Thyroid gland (tissue), 4 donors: ENCODE data around the gene FAM47E. TPM values are rescaled to one million over a fixed set of nuclear protein-coding genes. Genes with fewer than 3 reads are reported as not detected.

Experiments
- DNase-seq, 2 donors: peaks; one replicate each; pipeline ENCODE4 v3.0.0-alpha.2; 2019
- H3K27ac ChIP-seq, 3 donors: fragments of 200-600 bp; sonication (generic); 1 replicate in 2 of 3; 2 replicates in 1 of 3; pipeline ENCODE4 v1.5.1; 2016 to 2019; ENCODE audit warnings: mild to moderate bottlenecking in 1 of 3, moderate library complexity in 1 of 3
- H3K27me3 ChIP-seq: fragments of 200-600 bp; sonication (generic); one replicate; pipeline ENCODE4 v1.5.1; 2019
- H3K36me3 ChIP-seq, 2 donors: fragments of 200-600 bp; sonication (generic); one replicate each; pipeline ENCODE4 v1.5.1; 2016 to 2019
- H3K4me1 ChIP-seq, 2 donors: fragments of 200-600 bp; sonication (generic); one replicate each; pipeline ENCODE4 v1.5.1; 2017 to 2019
- H3K4me3 ChIP-seq, 3 donors: fragments of 200-600 bp; sonication (generic); replicated peaks in 1 of 3; 1 replicate in 2 of 3; 2 replicates in 1 of 3; pipeline ENCODE4 v1.5.1; 2016; ENCODE audit warnings: mild to moderate bottlenecking in 1 of 3
- H3K9me3 ChIP-seq: fragments of 200-600 bp; sonication (generic); one replicate; pipeline ENCODE4 v1.5.1; 2017
- POLR2A ChIP-seq, 2 donors: fragments of 450-650 bp; IDR thresholded peaks; one replicate each; pipeline ENCODE4 v1.6.1; 2017; ENCODE audit warnings: antibody characterized with exemption in 2 of 2, mild to moderate bottlenecking in 2 of 2, moderate library complexity in 1 of 2
- whole genome bisulfite sequencing, 2 donors: methylation state at CpG; one replicate each; pipeline ENCODE4 v1.1.5; 2017; 5-methylcytosine and 5-hydroxymethylcytosine counted together
- intact Hi-C: fragments of 100-400 bp; cut with DNase I; formaldehyde crosslinking; loops from one replicate; pipeline ENCODE4 v1.15.1; 2023
- total RNA-seq, 4 donors: library from RNA; depleted of rRNA; stranded (reverse); fragments of >200 nt; gene quantifications; one replicate each; pipeline ENCODE4 v1.2.3, GENCODE V29; 2016
- TF ChIP-seq, protein P1 (sequence below), 6 experiments: fragments of 200-600 bp in 3 of 6; fragments of 450-650 bp in 3 of 6; sonication (generic) in 3 of 6; IDR thresholded peaks; one replicate each; pipeline ENCODE4 v1.5.1; 2016 to 2019; ENCODE audit warnings: antibody characterized with exemption in 6 of 6, mild to moderate bottlenecking in 2 of 6, inconsistent platforms in 1 of 6, moderate library complexity in 1 of 6

Gene FAM47E
- total RNA-seq, 4 donors from 2014 or later: 9.7 to 16.9 (median 13.7) TPM

DNA sequence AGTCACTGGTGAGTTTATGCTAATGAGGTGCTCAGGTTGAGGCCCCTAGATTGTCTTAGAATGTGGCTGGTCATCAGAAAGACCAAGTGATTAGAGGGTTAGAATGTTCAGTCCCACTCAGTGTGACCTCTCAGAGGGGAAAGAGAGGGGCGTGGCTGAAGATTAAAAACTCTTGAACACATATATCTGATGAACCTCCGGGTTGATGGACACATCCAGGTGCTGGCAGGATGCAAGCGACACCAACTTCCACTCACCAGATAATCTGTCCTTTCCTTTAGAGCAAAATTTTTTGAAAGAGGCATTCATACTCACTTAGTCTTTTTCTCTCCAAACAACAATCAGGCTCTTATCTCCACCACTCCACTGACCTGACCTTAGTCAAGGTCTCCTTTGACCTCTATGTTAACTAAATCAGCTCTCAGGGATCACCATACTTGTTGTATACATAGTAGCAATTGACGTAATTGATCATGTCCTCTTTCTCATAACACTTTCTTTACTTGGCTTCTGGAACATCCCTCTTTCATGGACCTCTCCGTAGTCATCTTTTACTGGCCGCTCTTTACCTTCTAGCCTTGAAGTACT, 14.2 kb downstream of the FAM47E start:
- H3K4me1 ChIP-seq: no peaks in the 10 kb centered on the region
- no peaks in the 10 kb centered on the region for H3K27me3 ChIP-seq
- 84 to 87% methylated on average over 6 of the region's 6 CpGs for WGBS, 2 donors
- no peak overlapping the region for H3K4me3 ChIP-seq
- H3K36me3 ChIP-seq: no peaks in the 10 kb centered on the region
- H3K9me3 ChIP-seq: no peaks in the 10 kb centered on the region
- DNase-seq: no peak
- TF ChIP-seq, protein P1, sequence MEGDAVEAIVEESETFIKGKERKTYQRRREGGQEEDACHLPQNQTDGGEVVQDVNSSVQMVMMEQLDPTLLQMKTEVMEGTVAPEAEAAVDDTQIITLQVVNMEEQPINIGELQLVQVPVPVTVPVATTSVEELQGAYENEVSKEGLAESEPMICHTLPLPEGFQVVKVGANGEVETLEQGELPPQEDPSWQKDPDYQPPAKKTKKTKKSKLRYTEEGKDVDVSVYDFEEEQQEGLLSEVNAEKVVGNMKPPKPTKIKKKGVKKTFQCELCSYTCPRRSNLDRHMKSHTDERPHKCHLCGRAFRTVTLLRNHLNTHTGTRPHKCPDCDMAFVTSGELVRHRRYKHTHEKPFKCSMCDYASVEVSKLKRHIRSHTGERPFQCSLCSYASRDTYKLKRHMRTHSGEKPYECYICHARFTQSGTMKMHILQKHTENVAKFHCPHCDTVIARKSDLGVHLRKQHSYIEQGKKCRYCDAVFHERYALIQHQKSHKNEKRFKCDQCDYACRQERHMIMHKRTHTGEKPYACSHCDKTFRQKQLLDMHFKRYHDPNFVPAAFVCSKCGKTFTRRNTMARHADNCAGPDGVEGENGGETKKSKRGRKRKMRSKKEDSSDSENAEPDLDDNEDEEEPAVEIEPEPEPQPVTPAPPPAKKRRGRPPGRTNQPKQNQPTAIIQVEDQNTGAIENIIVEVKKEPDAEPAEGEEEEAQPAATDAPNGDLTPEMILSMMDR (IDR thresholded peaks at IDR 0.05): no peak
- no peak for TF ChIP-seq POLR2A (IDR thresholded peaks at IDR 0.05)
- intact Hi-C loops: no loop called here
- H3K27ac ChIP-seq: no peak overlapping the region

DNA sequence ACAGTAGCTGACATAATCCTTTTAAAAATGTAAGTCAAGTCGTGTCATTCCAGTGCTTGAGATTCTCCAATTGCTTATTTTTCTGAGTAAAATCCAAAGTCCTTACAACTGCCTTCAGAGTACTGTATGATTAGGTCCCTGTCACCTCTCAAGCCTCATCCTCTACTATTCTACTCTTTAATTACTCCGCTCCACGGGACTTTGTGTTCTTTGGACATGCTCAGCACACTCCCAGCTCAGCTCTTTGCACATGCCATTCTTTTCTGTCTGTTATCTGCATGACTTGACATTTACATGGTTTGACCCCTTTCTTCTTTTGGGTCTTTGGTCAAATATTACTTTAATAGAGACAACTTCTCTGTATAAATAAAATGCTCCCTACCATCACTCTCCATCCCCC, 15.1 kb downstream of the FAM47E start:
- TF ChIP-seq POLR2A (IDR thresholded peaks at IDR 0.05): no peak
- TF ChIP-seq, protein P1 (IDR thresholded peaks at IDR 0.05): no peak

DNA sequence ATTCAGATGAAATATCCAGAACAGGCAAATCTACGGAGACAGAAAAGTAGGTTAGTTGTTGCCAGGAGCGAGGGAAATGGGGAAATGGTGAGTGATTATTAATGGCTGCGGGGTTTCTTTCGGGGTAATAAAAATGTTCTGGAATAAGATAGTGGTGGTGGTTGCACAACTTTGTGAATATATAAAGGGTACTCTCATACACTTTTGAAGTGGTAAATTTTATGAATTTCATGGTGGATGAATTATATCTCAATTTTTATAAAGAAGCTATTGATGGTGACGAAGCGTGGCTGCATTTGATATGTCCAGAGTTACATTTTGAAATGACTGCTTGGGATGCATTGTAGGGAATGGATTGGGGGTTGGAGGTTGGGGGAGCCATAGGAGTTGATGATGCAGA, 16.3 kb downstream of the FAM47E start:
- no peaks in the 10 kb centered on the region for H3K36me3 ChIP-seq
- no peak overlapping the region for H3K27ac ChIP-seq
- no peak overlapping the region for H3K4me3 ChIP-seq
- DNase-seq: no peak
- 96 to 98% methylated on average over 6 of the region's 6 CpGs for WGBS, 2 donors
- no peaks in the 10 kb centered on the region for H3K27me3 ChIP-seq
- intact Hi-C loops: no loop called here
- H3K9me3 ChIP-seq: no peaks in the 10 kb centered on the region
- no peak for TF ChIP-seq POLR2A (IDR thresholded peaks at IDR 0.05)
- TF ChIP-seq, protein P1 (IDR thresholded peaks at IDR 0.05): no peak
- H3K4me1 ChIP-seq: no peaks in the 10 kb centered on the region

More for the DNA sequence above, 15.1 kb downstream of the FAM47E start:
- H3K27ac ChIP-seq: no peak overlapping the region
- no peak for DNase-seq
- no peaks in the 10 kb centered on the region for H3K4me1 ChIP-seq
- no peaks in the 10 kb centered on the region for H3K27me3 ChIP-seq
- H3K4me3 ChIP-seq: no peak overlapping the region
- 66 to 68% methylated on average over 3 of the region's 3 CpGs for WGBS, 2 donors
- H3K9me3 ChIP-seq: no peaks in the 10 kb centered on the region
- intact Hi-C loops: no loop called here
- H3K36me3 ChIP-seq: no peaks in the 10 kb centered on the region

DNA sequence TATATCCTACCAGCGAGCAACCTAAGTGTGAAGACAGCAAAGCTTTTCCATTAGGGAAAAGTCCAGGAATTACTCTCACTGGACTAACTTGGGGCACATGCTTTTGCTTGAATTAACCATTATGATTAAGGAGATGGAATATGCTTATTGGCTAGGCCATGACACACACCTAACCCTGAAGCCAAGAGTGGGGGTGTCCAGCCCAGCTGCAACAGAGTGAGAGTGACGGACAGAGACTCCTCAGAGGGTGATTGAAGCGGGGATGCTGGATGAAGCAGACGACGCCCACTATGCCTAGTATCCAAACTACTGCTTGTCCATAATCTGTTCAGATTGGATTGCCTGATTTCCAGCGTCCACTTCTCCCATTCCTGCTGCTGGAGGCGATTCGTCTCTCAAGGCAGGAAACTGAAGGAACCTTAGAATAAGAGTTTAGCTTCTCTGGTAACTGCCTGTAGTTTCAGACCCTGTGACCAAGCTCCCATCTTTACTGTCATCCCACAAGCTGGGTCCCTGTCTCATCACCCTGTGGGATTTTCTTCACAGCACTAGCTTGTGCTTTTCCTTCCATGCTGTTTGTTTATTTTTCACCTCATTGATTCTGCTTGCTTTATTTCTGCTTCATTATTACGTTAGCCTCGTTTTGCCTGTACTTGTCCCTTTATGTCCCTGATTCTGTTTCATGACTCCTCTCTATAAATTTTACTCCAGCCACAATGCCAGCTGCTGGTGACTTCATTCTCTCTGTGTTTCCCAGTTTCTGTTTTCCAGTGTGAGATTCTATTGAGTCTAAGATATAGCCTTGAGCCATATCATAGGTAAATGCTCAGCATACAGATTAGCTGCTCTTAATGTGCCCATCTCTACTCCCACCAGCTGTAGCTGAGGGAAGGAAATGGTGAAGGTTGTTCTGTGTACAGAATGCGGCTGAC, 19.0 kb downstream of the FAM47E start:
- H3K4me1 ChIP-seq: no peaks in the 10 kb centered on the region
- H3K4me3 ChIP-seq: no peak overlapping the region
- no peak for TF ChIP-seq POLR2A (IDR thresholded peaks at IDR 0.05)
- TF ChIP-seq, protein P1 (IDR thresholded peaks at IDR 0.05): no peak
- DNase-seq: no peak
- H3K27me3 ChIP-seq: no peaks in the 10 kb centered on the region
- 87 to 89% methylated on average over 11 of the region's 11 CpGs for WGBS, 2 donors
- H3K9me3 ChIP-seq: no peaks in the 10 kb centered on the region
- no peak overlapping the region for H3K27ac ChIP-seq
- intact Hi-C loops: no loop called here
- no peaks in the 10 kb centered on the region for H3K36me3 ChIP-seq

DNA sequence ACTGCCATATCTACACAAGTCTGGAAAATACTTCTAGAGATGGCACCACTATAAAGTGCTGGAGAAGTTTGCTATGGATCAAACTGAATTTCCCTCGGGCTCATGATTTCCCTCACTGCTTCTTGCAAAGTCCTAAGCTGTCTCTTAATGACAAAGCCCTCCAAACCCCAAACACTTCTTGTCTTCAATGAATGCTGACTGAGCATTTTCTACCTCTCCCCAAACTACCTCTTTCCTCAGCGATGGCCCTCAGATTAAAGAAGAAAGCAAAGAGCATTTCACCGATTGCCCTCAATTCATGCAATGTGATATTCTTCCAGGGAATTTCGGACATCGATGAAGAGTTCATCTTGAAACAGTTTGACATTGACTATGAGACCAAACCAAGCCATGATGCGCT, 19.7 kb downstream of the FAM47E start:
- TF ChIP-seq, protein P1 (IDR thresholded peaks at IDR 0.05): no peak
- TF ChIP-seq POLR2A (IDR thresholded peaks at IDR 0.05): no peak
- WGBS, 2 donors: 92 to 95% methylated on average over 6 of the region's 6 CpGs
- no peaks in the 10 kb centered on the region for H3K4me1 ChIP-seq

More for the DNA sequence above, 19.7 kb downstream of the FAM47E start:
- Histone ChIP-seq H3K27ac (no peak overlapping the region), H3K9me3 (no peaks in the 10 kb centered on the region), H3K27me3 (no peaks in the 10 kb centered on the region), H3K36me3 (no peaks in the 10 kb centered on the region), H3K4me3 (no peak overlapping the region)
- DNase-seq: no peak
- intact Hi-C loops: no loop called here
